ENCODE results near the gene C22orf15.

Gene C22orf15

DNA sequence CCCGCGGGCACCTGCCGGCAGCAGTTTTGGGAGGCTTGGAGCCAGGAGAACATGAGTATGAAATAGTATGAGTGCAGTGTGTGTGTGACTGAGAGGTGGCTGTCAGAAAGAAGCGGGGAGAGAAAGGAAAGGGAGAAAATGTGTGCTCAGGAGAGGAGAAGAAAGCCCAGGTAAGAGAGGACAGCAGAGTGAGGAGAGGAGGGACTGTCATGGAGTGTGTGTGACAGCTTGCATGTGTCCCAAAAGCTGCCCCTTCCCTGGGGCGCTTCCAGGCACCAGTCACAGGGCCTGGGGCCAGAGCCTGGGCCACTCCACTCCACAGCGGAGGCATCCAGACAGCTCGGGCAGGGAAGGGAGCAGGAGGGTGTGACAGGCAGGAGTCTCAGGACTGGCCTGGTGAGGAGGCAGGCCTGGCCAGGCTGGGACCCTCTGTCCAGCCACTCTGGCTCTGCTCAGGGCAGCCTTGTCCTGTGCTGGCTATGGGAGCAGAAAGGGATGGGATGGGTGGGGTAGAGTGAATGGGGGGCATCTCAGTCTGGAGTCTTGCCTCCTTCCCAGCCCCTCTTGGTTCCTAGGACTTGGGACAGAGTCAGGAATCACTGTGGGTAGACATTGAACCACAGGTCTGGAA lies 10.8 kb downstream of the C22orf15 start:
- no peak for DNase-seq (ENCODE audit: low read depth)

DNA sequence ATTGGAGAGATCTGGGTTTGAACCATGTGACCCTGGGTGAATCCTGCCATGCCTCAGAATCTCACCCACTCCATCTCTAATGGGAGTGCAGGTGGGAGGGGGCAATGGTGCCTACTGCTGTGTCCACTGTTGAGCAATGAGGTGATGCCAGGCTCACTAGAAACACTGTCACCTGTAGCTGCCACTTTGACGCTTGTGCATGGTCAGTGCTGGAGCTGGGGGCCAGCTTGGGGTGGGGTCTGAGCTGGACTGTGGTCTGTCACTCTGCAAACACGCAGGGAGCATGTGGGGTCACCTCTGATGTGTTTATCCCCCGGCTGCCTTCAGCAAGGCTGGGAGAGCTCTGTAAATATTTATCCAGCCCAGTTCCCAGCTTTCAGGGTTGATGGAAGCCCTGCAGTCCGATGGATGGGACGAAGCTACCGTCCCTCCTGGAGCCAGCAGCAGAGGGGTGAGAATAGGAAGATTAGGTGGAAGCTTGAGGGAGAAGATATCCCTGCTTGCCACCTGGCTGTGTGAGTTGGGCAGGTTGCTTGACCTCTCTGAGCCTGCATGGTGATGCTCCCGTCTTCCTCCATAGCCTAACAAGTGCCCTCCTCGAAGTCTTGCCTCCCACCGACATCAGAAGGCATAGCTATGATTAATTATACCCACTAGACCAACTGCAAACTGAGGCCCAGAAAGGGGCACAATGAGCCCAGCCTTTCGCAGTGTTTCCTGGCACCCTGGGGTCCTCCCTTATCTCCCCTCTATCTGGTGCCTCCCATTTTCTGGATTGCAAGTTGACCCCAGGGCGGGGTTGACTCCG lies 11.5 kb downstream of the C22orf15 start:
- DNase-seq (ENCODE audit: low read depth): no peak

DNA sequence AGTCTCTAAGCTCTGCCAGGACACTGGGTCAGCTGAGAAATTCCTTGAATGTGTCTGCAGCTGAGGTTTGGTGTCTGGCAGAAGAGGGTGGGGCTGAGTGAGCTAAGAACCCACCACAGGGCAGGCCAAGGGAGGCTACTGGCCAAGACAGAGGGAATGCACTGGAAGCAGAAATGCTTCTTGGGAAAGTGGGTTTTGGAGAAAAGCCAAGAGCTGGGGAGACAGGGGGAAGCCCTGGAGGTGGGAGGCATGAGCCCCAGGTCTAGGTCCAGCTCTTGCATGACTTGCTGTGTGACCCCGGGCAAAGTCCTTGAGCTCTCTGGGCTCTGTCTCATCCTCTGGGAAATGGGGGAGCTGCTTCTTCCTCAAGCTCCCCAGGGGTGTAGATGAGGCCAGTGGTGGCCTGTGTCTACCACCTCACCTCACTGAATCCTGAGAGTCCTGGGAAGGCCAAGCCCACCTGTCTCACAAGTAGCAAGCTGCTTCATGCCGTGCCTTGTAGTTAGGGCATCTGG lies 12.2 kb downstream of the C22orf15 start:
- DNase-seq (ENCODE audit: low read depth): peak; percentile 81

DNA sequence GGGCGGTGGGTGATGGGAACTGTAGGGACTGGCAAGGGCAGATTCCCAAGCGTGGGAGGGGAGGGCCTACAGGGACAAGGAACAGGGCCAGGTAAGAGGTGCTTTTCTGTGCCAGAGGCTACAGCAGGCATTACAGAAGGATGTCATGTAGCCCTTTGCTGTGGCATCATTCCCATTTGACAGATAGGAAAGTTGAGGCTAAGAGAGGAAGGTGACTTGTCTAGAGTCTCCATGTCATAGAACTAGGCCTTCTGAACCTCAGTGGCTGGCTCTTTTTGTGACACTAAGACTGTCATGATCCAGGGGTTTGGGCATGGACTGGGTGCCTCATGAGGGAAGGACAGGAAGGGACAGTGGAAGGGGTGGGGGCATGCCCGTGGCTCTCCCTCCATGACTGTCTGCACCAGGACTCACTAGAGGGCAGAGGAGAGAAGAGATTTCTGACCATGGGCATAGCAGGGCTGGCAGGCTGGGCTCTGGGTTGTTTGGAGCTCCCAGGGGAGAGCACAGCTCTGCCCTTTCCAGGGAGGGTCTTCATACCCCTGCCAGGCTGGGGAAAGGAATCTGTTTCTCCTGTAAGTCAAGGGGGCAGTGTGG lies 13.1 kb downstream of the C22orf15 start:
- no peak for DNase-seq (ENCODE audit: low read depth)

DNA sequence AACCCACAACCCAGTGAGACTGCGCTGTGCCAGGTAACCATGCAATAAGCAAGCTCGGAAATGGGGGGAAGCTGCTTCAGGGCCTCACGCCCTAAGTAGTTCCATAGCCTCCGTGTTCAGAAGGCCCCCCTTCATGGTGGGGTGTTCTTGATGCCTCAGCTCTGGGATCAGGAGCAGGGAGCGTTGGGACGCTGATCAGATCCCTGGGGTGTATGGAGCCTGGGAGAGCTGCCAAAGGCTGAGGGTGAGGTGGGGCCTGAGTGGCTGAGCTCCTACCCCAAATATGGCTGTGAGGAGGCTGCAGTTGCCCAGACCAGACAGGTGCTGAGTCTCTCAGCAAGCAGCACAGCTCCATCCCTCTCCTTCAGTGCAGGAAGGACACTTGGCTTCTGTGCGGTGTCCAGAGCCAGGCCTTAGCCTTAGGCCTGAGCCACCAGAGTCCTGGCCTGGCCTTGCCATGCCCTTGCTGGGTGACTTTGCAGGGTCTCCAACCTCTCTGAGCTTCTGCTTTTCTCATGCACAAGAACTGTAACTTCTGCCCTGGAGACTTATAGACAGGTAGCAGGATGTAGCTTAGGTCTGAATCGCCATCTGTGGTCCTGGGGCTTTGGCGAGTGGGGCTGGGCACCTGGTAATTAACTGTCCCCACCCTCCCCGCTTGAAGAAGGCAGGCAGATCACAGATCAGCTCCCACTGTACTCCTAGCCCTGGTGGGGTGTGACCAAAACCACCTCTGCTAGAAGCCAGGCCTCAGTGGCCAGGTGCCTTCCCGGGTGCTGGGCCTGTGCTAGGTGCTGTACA lies 15.2 kb downstream of the C22orf15 start:
- no peak for DNase-seq (ENCODE audit: low read depth)

DNA sequence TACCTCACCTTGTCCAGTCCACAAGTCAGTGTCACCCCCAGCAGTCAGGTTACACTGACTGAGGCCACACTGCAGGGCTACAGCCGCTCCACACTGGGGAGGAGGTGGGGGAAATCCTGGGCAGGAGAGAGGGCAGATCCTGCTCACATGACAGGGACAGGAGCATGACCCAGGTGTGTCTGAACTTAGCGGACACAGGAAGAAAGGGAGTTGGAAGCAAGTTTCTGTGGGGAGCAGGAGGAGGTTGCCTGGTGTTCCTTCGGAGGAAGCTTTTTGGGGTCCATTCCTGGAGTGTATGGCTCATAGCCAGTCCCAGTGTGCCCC lies 15.7 kb downstream of the C22orf15 start:
- no peak for DNase-seq (ENCODE audit: low read depth)

DNA sequence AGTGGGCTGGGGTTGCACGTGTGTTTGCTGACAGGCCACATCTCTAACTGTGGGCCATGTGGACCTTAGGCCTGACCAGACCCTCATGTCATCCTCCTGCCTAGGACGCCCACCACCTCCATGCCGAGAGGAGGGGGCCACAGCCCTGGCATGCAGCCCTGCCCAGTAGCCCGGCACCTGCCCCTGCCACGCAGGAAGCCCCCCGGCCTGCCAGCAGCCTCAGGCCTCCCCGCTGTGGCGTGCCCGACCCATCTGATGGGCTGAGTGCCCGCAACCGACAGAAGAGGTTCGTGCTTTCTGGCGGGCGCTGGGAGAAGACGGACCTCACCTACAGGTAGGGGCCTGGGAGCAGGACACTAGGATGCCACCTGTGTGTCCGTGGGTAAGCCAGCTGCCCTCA lies 16.3 kb downstream of the C22orf15 start:
- DNase-seq (ENCODE audit: low read depth): no peak

DNA sequence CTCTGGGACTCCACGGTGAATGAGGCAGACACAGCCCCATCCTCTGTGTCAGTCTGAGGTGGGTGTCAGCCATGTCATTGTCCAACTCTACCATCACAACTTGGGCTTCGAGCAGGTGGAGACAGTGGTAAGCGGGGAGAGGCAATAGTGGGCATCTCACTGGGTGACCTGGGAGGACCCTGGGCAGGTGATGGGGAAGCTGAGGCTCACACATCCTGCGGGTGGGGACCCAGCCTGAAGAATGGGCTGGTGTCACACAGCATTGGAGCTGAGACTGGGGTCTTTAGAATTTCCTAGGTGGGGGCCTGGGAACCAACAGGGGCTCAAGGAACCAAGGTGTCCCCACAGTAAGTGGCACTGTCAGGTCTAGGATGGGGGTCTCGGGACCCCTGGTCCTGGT lies 16.9 kb downstream of the C22orf15 start:
- no peak for DNase-seq (ENCODE audit: low read depth)

DNA sequence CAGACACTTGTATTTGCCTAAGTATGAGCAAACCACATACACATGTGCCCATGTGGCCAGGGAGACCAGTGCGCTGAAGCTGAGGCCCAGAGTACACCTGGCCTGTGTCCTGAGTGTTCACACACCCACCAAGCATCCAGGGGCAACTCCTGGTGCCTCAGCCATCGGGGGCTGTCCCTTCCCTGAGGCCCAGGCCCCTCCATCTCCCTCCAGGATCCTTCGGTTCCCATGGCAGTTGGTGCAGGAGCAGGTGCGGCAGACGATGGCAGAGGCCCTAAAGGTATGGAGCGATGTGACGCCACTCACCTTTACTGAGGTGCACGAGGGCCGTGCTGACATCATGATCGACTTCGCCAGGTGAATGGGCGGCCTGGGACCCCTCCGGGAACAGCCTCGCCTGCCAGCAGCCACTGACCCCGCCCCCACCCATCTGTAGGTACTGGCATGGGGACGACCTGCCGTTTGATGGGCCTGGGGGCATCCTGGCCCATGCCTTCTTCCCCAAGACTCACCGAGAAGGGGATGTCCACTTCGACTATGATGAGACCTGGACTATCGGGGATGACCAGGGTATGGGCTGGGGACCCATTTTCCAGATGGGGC lies 17.5 kb downstream of the C22orf15 start:
- DNase-seq (ENCODE audit: low read depth): no peak

DNA sequence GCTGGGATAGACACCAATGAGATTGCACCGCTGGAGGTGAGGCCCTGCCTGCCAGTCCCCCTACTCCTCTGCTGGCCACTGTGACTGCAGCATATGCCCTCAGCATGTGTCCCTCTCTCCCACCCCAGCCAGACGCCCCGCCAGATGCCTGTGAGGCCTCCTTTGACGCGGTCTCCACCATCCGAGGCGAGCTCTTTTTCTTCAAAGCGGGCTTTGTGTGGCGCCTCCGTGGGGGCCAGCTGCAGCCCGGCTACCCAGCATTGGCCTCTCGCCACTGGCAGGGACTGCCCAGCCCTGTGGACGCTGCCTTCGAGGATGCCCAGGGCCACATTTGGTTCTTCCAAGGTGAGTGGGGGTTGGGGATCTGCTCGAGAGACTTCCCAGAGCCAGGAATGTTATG lies 18.3 kb downstream of the C22orf15 start:
- DNase-seq (ENCODE audit: low read depth): no peak

DNA sequence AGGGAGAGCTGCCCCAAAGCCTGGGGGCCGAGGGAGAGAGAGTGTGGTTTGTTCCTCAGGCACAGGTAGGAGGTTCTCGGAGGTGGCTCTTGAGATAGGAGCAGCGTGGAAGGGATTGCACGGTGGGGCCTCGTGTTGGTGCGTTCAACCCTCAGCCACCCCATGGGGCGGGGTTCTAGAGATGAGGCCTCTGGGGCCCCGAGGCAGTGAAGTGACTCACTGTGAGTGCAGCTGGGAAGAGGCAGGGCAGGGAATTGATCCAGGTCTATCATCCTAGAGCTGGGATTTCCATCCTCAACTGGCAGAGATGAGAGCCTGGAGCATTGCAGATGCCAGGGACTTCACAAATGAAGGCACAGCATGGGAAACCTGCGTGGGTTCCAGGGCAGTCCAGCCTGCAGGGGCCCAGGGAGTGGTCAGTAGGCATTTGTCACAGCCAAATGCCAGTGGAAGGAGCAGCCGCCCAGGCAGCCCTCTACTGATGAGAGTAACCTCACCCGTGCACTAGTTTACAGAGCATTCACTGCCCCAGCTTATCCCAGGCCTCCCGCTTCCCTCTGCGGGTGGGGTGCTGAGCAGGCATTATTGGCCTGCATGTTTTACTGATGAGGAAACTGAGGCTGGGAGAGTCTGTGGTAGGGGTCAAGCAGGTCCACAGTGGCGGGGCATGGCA lies 18.9 kb downstream of the C22orf15 start:
- peak; percentile 92 for DNase-seq (ENCODE audit: low read depth)

DNA sequence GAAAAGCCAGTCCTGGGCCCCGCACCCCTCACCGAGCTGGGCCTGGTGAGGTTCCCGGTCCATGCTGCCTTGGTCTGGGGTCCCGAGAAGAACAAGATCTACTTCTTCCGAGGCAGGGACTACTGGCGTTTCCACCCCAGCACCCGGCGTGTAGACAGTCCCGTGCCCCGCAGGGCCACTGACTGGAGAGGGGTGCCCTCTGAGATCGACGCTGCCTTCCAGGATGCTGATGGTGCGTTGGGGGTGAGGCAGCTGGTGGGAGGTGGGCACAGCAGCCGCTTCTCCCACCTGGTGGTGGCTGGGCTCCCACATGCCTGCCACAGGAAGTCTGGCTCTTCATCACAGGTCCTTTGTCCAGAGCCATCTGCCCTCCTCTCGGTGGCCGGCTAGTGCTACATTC lies 19.5 kb downstream of the C22orf15 start:
- DNase-seq (ENCODE audit: low read depth): no peak

DNA sequence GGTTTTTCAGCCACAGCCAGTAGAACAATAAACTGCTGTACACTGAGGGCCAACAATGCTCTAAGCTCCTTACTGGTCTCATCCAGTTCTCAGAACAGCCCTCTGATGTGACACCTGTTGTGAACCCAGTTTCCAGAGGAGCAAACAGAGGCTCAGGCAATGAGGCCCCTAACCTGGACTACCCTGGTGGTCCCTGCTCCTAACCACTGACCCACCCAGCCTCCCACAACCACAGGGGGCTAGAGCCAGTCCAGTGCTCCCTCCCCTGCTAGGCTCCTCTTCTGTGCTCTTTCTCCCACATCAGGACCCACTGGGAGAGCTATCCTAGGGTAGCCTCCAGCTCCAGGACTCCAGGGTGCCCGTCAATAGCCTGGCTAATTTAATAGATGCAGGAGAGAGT lies 19.9 kb downstream of the C22orf15 start:
- DNase-seq (ENCODE audit: low read depth): no peak

DNA sequence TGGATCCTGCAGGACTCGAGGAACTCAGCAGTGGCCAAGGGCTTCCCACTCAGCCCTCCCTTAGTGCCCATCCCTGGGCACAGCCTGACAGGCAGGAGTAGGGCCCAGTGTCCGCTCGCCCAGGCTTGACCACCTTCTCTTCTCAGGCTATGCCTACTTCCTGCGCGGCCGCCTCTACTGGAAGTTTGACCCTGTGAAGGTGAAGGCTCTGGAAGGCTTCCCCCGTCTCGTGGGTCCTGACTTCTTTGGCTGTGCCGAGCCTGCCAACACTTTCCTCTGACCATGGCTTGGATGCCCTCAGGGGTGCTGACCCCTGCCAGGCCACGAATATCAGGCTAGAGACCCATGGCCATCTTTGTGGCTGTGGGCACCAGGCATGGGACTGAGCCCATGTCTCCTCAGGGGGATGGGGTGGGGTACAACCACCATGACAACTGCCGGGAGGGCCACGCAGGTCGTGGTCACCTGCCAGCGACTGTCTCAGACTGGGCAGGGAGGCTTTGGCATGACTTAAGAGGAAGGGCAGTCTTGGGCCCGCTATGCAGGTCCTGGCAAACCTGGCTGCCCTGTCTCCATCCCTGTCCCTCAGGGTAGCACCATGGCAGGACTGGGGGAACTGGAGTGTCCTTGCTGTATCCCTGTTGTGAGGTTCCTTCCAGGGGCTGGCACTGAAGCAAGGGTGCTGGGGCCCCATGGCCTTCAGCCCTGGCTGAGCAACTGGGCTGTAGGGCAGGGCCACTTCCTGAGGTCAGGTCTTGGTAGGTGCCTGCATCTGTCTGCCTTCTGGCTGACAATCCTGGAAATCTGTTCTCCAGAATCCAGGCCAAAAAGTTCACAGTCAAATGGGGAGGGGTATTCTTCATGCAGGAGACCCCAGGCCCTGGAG lies 20.7 kb downstream of the C22orf15 start:
- no peak for DNase-seq (ENCODE audit: low read depth)

DNA sequence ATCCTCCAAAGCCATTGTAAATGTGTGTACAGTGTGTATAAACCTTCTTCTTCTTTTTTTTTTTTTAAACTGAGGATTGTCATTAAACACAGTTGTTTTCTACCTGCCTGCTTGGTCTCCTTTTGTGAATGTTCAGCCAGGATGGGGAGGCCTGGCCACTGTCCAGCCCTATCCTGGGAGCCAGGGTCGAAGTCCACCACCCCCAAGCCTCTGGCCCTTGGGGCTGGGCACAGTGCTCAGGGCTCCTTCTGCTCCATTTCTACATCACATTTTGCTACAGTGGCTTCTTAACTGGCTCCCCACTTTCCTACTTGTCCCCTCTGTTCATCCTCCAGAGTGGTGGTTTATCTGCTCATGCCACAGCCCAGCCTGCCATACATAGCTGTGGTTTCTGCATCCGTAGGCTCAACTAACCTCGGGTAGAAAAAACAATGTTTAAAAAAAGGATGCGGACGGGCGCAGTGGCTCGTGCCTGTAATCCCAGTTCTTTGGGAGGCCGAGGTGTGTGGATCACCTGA lies 21.5 kb downstream of the C22orf15 start:
- DNase-seq (ENCODE audit: low read depth): peak; percentile 82

DNA sequence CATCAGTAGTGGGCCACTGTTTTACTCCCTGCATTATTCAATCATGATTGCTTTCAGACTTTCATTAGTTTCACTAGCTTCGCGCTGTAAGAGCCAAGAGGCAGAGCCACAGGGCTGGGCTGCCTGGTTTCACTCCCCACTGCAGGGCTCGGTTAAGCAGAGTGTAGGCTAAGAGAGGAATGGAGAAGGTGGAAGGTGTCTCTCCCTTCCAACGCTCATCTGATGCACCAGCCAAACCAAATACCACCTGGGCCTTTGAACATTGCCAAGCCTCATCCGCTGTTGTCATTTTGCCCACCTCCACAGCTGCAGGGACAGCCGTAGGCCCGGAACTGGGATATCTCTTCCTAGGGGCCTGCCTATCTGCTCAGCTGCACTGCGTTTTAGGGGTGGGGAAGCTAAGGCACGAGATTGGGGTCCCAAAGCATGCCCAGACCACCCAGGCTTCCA lies 23.5 kb downstream of the C22orf15 start:
- DNase-seq (ENCODE audit: low read depth): no peak

DNA sequence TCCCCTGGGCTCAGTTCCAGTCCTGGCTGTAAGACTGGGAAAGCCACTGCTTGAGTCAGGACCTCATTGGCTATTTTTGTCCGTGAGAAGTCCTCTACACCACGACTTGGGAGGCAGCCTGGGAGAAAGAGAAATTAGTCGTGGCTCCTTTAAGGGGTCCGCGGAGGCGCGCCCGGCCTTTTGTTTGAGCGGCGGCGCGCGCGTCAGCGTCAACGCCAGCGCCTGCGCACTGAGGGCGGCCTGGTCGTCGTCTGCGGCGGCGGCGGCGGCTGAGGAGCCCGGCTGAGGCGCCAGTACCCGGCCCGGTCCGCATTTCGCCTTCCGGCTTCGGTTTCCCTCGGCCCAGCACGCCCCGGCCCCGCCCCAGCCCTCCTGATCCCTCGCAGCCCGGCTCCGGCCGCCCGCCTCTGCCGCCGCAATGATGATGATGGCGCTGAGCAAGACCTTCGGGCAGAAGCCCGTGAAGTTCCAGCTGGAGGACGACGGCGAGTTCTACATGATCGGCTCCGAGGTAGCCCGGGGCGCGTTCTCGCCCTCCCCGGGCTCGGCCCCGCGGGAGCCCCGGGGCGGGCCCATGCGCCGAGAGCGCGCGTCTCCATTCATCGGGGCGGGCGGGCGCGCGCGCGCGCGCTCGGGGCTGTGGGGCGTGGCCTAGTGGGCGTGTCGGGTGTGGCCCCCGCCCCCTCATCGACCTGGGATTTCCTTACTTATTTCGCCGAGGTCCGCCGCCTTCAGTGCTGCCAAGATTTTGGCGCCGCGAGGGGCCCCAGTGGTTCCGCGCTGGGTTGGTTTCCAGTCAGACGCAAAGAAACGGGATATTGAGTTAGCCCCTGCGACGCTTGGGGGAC lies 24.2 kb downstream of the C22orf15 start, which contains the start of gene SMARCB1:
TSS of gene SMARCB1 (plus strand) at position 215 of the 848 bp plus-strand sequence. CDS start at position 419, 204 bp downstream.
- DNase-seq (ENCODE audit: low read depth): peak; percentile 98

DNA sequence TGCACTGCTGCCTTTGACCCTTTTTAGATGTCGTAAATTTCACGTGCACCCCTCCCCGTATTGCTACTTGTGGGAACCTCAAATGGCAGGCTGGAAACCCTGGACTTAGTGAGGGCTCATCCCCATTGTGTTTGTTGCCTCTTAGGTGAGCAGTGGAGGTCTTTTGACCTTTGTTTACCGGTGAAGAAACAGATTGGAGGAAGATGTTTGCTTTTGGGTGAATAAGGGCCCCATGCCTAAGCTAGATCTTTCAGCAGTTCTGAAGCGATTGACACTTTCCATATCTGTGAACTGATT lies 24.8 kb downstream of the C22orf15 start:
- no peak for DNase-seq (ENCODE audit: low read depth)

DNA sequence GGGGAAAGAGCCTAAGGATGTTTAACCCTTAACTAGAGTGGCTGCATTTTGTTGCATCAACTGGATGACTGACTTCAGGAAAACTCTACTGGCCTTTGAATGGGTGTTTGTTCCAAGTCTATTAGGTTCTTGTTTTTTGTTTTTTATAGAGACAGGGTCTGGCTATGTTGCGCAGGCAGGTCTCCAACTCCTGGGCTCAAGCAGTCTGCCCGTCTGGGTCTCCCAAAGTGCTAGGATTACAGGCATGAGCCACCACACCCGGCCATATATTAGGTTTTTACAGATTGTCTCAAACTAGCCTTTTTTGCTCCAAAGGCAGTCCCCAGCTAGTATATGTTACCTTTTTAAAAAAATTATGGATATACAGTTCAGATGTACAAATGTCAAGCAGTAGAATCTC lies 25.1 kb downstream of the C22orf15 start:
- no peak for DNase-seq (ENCODE audit: low read depth)
